ENCODE results near the gene CSNK1A1L.

DNA sequence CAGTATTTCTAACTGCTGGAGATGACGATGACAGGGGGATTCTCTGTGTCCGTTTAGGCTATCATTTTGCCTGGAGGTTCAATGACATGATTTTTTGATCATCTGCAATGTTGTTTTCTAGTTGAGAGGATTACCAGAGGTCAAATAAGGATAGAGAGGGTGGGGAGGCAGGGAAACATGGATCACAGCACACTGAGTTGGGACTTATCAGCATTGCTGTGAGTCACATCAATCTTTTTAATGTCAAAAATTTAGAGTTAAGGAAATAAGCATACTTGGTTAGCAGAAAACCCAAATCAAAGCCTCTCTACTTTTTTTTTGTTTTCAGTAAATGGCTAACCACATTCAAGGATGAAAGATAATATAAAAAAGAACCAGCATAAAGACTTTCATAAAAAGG lies 43.0 kb upstream of the CSNK1A1L start:
- TF ChIP-seq, protein P1, sequence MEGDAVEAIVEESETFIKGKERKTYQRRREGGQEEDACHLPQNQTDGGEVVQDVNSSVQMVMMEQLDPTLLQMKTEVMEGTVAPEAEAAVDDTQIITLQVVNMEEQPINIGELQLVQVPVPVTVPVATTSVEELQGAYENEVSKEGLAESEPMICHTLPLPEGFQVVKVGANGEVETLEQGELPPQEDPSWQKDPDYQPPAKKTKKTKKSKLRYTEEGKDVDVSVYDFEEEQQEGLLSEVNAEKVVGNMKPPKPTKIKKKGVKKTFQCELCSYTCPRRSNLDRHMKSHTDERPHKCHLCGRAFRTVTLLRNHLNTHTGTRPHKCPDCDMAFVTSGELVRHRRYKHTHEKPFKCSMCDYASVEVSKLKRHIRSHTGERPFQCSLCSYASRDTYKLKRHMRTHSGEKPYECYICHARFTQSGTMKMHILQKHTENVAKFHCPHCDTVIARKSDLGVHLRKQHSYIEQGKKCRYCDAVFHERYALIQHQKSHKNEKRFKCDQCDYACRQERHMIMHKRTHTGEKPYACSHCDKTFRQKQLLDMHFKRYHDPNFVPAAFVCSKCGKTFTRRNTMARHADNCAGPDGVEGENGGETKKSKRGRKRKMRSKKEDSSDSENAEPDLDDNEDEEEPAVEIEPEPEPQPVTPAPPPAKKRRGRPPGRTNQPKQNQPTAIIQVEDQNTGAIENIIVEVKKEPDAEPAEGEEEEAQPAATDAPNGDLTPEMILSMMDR (IDR thresholded peaks at IDR 0.05) = no peak
- TF ChIP-seq POLR2AphosphoS5 (IDR thresholded peaks at IDR 0.05; ENCODE audit: insufficient read depth in 1 of 2, low read depth in 1 of 2) = no peak
